Inflammatory macrophage treated with lipopolysaccharide for 1 hour (primary cell): Measurements from ENCODE around the gene KAT2B.

Experiments
- DNase-seq, 2 donors: peaks; one replicate each; pipeline ENCODE4 v3.0.0-alpha.2; 2020 to 2022

The KAT2B gene

GRCh38 chr3:20101041-20101440 is 60.8 kb downstream of the KAT2B start:
- peak; percentile 37 for DNase-seq

GRCh38 chr3:20103731-20104130 is 63.5 kb downstream of the KAT2B start:
- no peak for DNase-seq

GRCh38 chr3:20104167-20104661 is 64.0 kb downstream of the KAT2B start:
- DNase-seq = peak; percentile 15 to 46

GRCh38 chr3:20105513-20106280 is 65.5 kb downstream of the KAT2B start:
- no peak for DNase-seq

GRCh38 chr3:20107722-20108121 is 67.5 kb downstream of the KAT2B start:
- DNase-seq = no peak

- DNase-seq = no peak
Measured at GRCh38 chr3:20108869-20109268, 68.6 kb downstream of the KAT2B start.

- no peak for DNase-seq
Measured at GRCh38 chr3:20110826-20111225, 70.6 kb downstream of the KAT2B start.

- DNase-seq = no peak
Measured at GRCh38 chr3:20111836-20112235, 71.6 kb downstream of the KAT2B start.

- no peak for DNase-seq
Measured at GRCh38 chr3:20121088-20121487, 80.8 kb downstream of the KAT2B start.

- DNase-seq = no peak
Measured at GRCh38 chr3:20123131-20123652, 82.9 kb downstream of the KAT2B start.

- DNase-seq = no peak
Measured at GRCh38 chr3:20125289-20125688, 85.0 kb downstream of the KAT2B start.

- peak; percentile 68 to 71 for DNase-seq
Measured at GRCh38 chr3:20125897-20126296, 85.7 kb downstream of the KAT2B start.

GRCh38 chr3:20128358-20128757 is 88.1 kb downstream of the KAT2B start:
- no peak for DNase-seq

GRCh38 chr3:20130106-20130505 is 89.9 kb downstream of the KAT2B start:
- DNase-seq = no peak

GRCh38 chr3:20136231-20136630 is 96.0 kb downstream of the KAT2B start:
- DNase-seq = no peak

GRCh38 chr3:20137647-20138046 is 97.4 kb downstream of the KAT2B start:
- DNase-seq = no peak

GRCh38 chr3:20140881-20141280 is 100.6 kb downstream of the KAT2B start:
- no peak for DNase-seq

GRCh38 chr3:20141316-20141715 is 101.1 kb downstream of the KAT2B start:
- DNase-seq = no peak

- DNase-seq = no peak
Measured at GRCh38 chr3:20141851-20142250, 101.6 kb downstream of the KAT2B start.

GRCh38 chr3:20142517-20142916 is 102.3 kb downstream of the KAT2B start:
- no peak for DNase-seq

- no peak for DNase-seq
Measured at GRCh38 chr3:20143519-20143918, 103.3 kb downstream of the KAT2B start.

- DNase-seq = no peak
Measured at GRCh38 chr3:20145874-20146273, 105.6 kb downstream of the KAT2B start.

GRCh38 chr3:20146301-20146700 is 106.1 kb downstream of the KAT2B start:
- no peak for DNase-seq

GRCh38 chr3:20147361-20147760 is 107.1 kb downstream of the KAT2B start:
- no peak for DNase-seq

GRCh38 chr3:20148466-20148865 is 108.2 kb downstream of the KAT2B start:
- DNase-seq = no peak
